Adrenal gland (tissue), 12 donors: ENCODE data around the gene SNAPC5. TPM values are rescaled to one million over a fixed set of nuclear protein-coding genes. Genes with fewer than 3 reads are reported as not detected.

Source experiments
- DNase-seq, 7 donors: peaks; one replicate each; pipeline ENCODE4 v3.0.0-alpha.2; 2019 to 2020
- H3K27ac ChIP-seq, 5 donors: fragments of 200-600 bp; sonication (generic) in 4 of 5; 1 replicate in 3 of 5; 2 replicates in 2 of 5; pipeline versions ENCODE4 v1.5.1 to v1.8.0; 2016 to 2020; ENCODE audit warnings: mild to moderate bottlenecking in 1 of 5
- H3K27me3 ChIP-seq: fragments of 200-600 bp; 2 replicates; pipeline ENCODE4 v1.8.0; 2021
- H3K36me3 ChIP-seq, 2 donors: fragments of 200-600 bp; replicated peaks in 1 of 2; 1 replicate in 1 of 2; 2 replicates in 1 of 2; pipeline versions ENCODE4 v1.5.1 to v1.8.0; 2018 to 2022
- H3K4me1 ChIP-seq, 2 donors: fragments of 200-600 bp; replicated peaks in 1 of 2; 1 replicate in 1 of 2; 2 replicates in 1 of 2; pipeline versions ENCODE4 v1.5.1 to v1.8.0; 2018 to 2021
- H3K4me3 ChIP-seq, 4 donors: fragments of 200-600 bp; sonication (generic) in 3 of 4; one replicate each; pipeline ENCODE4 v1.5.1; 2016 to 2018
- H3K9me3 ChIP-seq, 3 donors: fragments of 200-600 bp; sonication (generic) in 1 of 3; replicated peaks in 1 of 3; 1 replicate in 2 of 3; 2 replicates in 1 of 3; pipeline versions ENCODE4 v1.5.1 to v1.8.0; 2016 to 2021
- POLR2A ChIP-seq, 2 donors: fragments of 450-650 bp; IDR thresholded peaks; one replicate each; pipeline ENCODE4 v1.6.1; 2017; ENCODE audit warnings: antibody characterized with exemption in 2 of 2, mild to moderate bottlenecking in 2 of 2, moderate library complexity in 1 of 2
- WGBS, 4 donors: extraction: QIAGEN DNeasy Blood & Tissue Kit in 2 of 4; methylation state at CpG; one replicate each; pipeline versions ENCODE4 v1.1.5 to v1.1.7; 2013 to 2017; 5-methylcytosine and 5-hydroxymethylcytosine counted together
- intact Hi-C, 2 donors: fragments of 100-400 bp; cut with DNase I; formaldehyde crosslinking; loops; one replicate each; pipeline versions ENCODE4 v1.14.1 to v1.15.0; 2022 to 2023
- polyA plus RNA-seq, 3 donors: library from polyadenylated mRNA; stranded (reverse); fragments of 200-250 nt in 2 of 3; fragments of 350-450 nt in 1 of 3; fragmentation: Illumina TruSeq in 1 of 3; extraction: RNeasy Lipid Tissue Mini Kit (QIAGEN cat#74804) in 1 of 3; gene quantifications; one replicate each; pipeline ENCODE4 v1.2.3, GENCODE V29; 2013 to 2014
- total RNA-seq, 9 donors: library from RNA; depleted of rRNA in 4 of 9; stranded (reverse); fragments of >200 nt in 4 of 9; fragments of 120-200 nt in 1 of 9; fragmentation: NEBNext Ultra II Directional in 1 of 9; extraction: Animal tissue kit (Norgen Biotek cat#: 25700) in 1 of 9; gene quantifications; one replicate each; pipeline versions ENCODE4 v1.1.0 to v1.2.4, GENCODE V29; 2013 to 2023
- TF ChIP-seq, protein P1 (sequence below), 6 experiments: fragments of 450-650 bp in 4 of 6; fragments of 200-600 bp in 2 of 6; sonication (generic) in 1 of 6; IDR thresholded peaks; 1 replicate in 5 of 6; 2 replicates in 1 of 6; pipeline versions ENCODE4 v1.5.1 to v1.8.0; 2016 to 2021; ENCODE audit warnings: antibody characterized with exemption in 6 of 6, mild to moderate bottlenecking in 2 of 6, moderate library complexity in 1 of 6
- donor health status: healthy with polysubstance abuse.
- donor health status: Bipolar disorder and iron deficiency.
- donor health status: DM: yes; HTN: yes; CAD: no.
- donor health status: DM: no; HTN: no; CAD: no.
- donor health status: DM: no; HTN: no; CAD: no.
- donor health status: DM: yes; HTN: yes; CAD: no.

Gene SNAPC5
- total and polyA plus RNA-seq, 12 donors = 24.4 to 64.1 (median 31.9) TPM

DNA sequence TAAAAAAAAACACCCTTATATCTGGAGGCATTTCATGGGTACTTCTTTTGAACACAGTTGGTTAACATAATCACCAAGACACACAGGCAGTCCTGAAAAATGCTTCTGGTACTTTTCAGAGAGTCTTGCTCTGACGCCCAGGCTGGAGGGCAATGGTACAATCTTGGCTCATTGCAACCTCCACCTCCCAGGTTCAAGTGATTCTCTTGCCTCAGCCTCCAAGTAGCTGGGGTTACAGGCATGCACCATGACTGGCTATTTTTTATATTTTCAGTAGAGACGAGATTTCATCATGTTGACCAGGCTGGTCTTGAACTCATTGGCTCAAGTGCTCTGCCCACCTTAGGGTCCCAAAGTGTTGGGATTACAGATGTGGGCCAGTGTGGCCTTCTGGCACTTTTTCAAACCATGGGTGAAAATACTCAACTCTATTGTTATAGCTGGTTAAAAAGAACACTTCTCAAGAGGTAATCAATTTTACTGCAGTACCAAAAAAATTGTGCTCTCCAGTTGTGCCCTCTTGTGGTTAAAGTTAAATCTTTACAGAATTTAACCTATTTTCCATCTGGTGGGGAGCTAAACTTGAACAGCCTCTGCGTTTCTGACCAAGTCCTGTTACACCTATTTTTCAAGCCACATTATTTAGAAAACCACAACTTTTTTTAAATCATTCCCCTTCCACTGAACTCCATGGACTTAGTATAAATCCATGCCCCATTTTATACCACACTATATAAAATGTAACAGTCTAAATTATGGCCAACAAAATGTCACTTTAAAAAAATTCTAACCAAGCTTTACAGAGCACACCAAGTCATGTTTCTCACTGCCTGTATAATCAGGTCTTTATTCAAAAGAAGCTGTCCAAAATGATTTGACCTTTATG is 1.2 kb upstream of the SNAPC5 start:
- H3K36me3 ChIP-seq = peaks cover 0 to 62% of the 10 kb centered on the region in 2 donors
- peaks cover 16 to 37% of the 10 kb centered on the region in 2 donors for H3K4me1 ChIP-seq
- WGBS, 4 donors = 40 to 50% (median 45%) methylated on average over 3 of the region's 3 CpGs
- H3K4me3 ChIP-seq = no peak overlapping the region
- H3K9me3 ChIP-seq = no peaks in the 10 kb centered on the region
- peak in 1 of 7 donors; percentile 44 for DNase-seq
- peak overlapping the region in 3 of 5 donors; percentile 72 to 90 (median 76) for H3K27ac ChIP-seq
- TF ChIP-seq, protein P1, sequence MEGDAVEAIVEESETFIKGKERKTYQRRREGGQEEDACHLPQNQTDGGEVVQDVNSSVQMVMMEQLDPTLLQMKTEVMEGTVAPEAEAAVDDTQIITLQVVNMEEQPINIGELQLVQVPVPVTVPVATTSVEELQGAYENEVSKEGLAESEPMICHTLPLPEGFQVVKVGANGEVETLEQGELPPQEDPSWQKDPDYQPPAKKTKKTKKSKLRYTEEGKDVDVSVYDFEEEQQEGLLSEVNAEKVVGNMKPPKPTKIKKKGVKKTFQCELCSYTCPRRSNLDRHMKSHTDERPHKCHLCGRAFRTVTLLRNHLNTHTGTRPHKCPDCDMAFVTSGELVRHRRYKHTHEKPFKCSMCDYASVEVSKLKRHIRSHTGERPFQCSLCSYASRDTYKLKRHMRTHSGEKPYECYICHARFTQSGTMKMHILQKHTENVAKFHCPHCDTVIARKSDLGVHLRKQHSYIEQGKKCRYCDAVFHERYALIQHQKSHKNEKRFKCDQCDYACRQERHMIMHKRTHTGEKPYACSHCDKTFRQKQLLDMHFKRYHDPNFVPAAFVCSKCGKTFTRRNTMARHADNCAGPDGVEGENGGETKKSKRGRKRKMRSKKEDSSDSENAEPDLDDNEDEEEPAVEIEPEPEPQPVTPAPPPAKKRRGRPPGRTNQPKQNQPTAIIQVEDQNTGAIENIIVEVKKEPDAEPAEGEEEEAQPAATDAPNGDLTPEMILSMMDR (IDR thresholded peaks at IDR 0.05) = peak; percentile 30 to 53 (median 44)
- TF ChIP-seq POLR2A (IDR thresholded peaks at IDR 0.05) = no peak
- intact Hi-C loops = loop anchor here (5.0 kb wide), 1 partner anchor 111 kb away; the partner anchor contains the start of gene MAP2K1 (in 2 of the 2)
- H3K27me3 ChIP-seq = no peaks in the 10 kb centered on the region

DNA sequence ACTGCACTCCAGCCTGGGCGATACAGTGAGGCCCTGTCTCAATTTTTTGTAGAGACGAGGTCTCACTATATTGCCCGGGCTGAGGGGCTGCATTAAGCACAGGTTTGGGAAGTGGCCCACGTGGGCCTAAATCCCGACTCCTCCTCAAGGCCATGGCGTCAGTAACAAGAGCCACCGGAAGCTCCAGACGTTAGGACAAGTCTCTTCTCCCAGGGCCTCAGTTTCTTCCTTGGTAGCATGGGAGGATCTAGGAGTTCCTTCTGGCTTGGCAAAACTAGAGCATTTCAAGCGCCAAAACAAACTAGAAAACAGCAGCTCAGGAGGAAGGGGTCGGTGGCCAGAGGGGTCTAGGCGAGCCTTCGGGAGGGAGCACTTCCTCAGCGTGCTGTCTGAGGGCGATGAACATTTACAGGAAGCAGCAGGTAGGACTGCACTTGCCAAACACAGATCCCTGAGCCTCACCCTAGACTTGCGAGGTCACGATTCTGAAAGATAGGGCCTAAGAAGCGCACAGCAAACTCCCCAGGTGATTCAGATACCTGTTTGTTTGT is 536 bp downstream of the SNAPC5 start:
- peaks cover 4 to 21% of the 10 kb centered on the region in 2 donors for H3K4me1 ChIP-seq
- H3K27ac ChIP-seq = peak overlapping the region in 4 of 5 donors; percentile 72 to 90 (median 78)
- WGBS, 4 donors = 12 to 15% (median 14%) methylated on average over 9 to 17 of the region's 17 CpGs
- H3K36me3 ChIP-seq = peaks cover 0 to 68% of the 10 kb centered on the region in 2 donors
- intact Hi-C loops = loop anchor here (5.0 kb wide), 1 partner anchor 110 kb away; the partner anchor contains the start of gene MAP2K1 (in 2 of the 2)
- DNase-seq = peak in 5 of 7 donors; percentile 21 to 58 (median 28)
- peak overlapping the region; percentile 48 to 82 (median 67) for H3K4me3 ChIP-seq
- H3K27me3 ChIP-seq = no peaks in the 10 kb centered on the region
- H3K9me3 ChIP-seq = no peaks in the 10 kb centered on the region
- TF ChIP-seq POLR2A (IDR thresholded peaks at IDR 0.05) = no peak
- TF ChIP-seq, protein P1 (IDR thresholded peaks at IDR 0.05) = no peak

DNA sequence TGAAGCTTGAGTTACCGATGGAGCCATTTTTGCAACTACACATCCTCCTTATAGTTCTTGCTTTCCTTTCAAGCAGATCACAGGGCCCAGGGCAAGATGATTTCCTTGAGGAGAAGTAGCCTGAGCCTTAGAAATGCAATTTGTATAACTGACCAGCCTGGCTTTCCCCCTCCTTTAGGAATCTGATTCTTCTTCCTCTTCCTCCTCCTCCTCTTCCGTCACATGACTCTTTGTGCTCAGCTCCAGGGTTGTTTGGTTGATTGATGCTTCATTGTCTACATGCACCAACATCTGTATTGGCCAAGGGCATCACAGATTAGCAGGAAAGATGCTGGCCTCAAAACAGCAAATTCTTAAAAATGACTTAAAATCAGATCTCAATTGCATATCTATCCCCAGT is 3.3 kb downstream of the SNAPC5 start:
- Histone ChIP-seq H3K27ac (no peak overlapping the region), H3K4me3 (no peak overlapping the region), H3K4me1 (peaks cover 4 to 17% of the 10 kb centered on the region in 2 donors), H3K27me3 (no peaks in the 10 kb centered on the region), H3K36me3 (peaks cover 0 to 59% of the 10 kb centered on the region in 2 donors), H3K9me3 (no peaks in the 10 kb centered on the region)
- intact Hi-C loops = no loop called here
- DNase-seq = peak in 1 of 7 donors; percentile 3
- 76 to 86% (median 83%) methylated on average over 2 of the region's 2 CpGs for WGBS, 4 donors
- TF ChIP-seq POLR2A (IDR thresholded peaks at IDR 0.05) = no peak

DNA sequence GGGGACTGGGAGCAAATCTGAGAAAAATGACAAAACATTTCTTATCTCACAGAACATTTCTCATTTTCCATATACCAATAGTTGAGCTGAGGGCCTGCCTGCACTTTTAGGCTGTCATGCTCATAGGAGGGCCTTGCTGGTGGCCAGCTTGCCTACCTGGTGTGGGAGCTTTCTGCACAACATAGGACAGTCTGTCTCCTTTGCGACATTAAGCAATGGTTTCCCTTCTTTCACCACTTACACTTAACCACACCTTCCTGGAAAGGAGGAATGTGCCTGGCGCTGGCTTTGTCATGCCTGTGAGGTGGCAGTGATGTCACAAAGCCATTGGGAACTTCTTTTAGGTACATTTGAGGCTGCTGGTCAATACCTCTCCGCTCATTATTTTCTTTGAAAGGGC is 5.7 kb downstream of the SNAPC5 start:
- Histone ChIP-seq H3K4me3 (no peak overlapping the region), H3K9me3 (no peaks in the 10 kb centered on the region), H3K36me3 (peaks cover 0 to 66% of the 10 kb centered on the region in 2 donors), H3K27ac (no peak overlapping the region), H3K27me3 (no peaks in the 10 kb centered on the region), H3K4me1 (peaks cover 3 to 8% of the 10 kb centered on the region in 2 donors)
- intact Hi-C loops = no loop called here
- no peak for TF ChIP-seq POLR2A (IDR thresholded peaks at IDR 0.05)
- TF ChIP-seq, protein P1 (IDR thresholded peaks at IDR 0.05) = no peak
- 86 to 100% (median 96%) methylated on average over 3 of the region's 3 CpGs for WGBS, 4 donors
- peak in 2 of 7 donors; percentile 5 to 10 for DNase-seq
